Stomach smooth muscle (tissue), 2 donors: ENCODE results near the gene CORO2B.

Experiments used
- H3K27ac ChIP-seq: one replicate; pipeline ENCODE4 v1.7.0; 2013; ENCODE audit warnings: mild to moderate bottlenecking, low read length, inconsistent platforms
- H3K27me3 ChIP-seq, 2 donors: one replicate each; pipeline ENCODE4 v1.7.0; 2013; ENCODE audit warnings: low read length in 2 of 2; ENCODE audit not compliant: insufficient read depth in 2 of 2, control insufficient read depth in 1 of 2
- H3K36me3 ChIP-seq, 2 donors: one replicate each; pipeline ENCODE4 v1.7.0; 2013; ENCODE audit warnings: low read length in 2 of 2; ENCODE audit not compliant: control insufficient read depth in 2 of 2, insufficient read depth in 2 of 2
- H3K4me1 ChIP-seq: one replicate; pipeline ENCODE4 v1.7.0; 2013; ENCODE audit warnings: low read length; ENCODE audit not compliant: control insufficient read depth, insufficient read depth
- H3K4me3 ChIP-seq, 2 donors: one replicate each; pipeline ENCODE4 v1.7.0; 2013; ENCODE audit warnings: low read length in 2 of 2
- H3K9ac ChIP-seq, 2 donors: one replicate each; pipeline ENCODE4 v1.7.0; 2013; ENCODE audit warnings: low read length in 2 of 2, mild to moderate bottlenecking in 1 of 2
- H3K9me3 ChIP-seq, 2 donors: one replicate each; pipeline ENCODE4 v1.7.0; 2013; ENCODE audit warnings: low read length in 2 of 2; ENCODE audit not compliant: control insufficient read depth in 2 of 2
- donor health status: healthy.
- donor health status: Pancreatic carcinoma.

CORO2B gene

DNA sequence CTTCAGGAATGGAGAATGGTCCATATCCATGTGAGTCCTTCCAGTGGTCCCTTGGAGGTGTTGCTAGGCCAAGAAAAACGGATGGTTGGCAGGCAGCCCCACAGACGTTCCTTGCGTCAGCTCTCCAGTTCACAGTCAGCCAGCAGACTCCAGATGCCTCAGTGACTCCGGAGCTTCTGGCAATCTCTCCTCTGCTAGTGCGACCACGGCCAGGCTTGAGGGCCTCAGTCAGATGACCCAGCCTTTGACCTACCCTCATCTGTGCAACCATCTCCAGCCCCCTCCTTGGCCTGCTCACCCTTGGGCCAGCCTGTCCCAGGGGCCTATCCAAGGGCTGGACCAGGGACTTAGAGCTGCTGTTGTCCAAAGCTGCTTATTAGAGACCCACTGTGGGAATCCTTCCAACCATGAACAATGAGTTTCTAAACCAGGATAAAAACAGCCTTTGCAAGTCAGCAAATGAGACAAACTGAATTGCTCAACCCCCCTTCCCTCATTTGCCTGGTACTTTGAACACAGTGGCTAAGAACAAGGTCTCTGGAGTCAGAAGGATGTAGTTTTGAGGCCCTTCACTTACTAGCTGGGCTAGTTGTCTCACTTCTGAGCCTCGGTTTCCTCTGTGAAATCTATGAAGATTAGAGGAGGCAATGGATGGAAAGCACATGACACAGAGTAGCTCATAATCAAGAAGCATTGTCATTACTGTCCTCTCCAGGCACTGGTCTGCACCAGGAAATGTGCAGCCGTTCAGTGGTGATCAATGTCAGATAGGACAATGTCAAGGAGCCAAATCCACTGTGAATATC, 197.1 kb downstream of the CORO2B start:
- Histone ChIP-seq H3K27ac (peak overlapping the region; percentile 37), H3K4me1 (peaks cover 16% of the 10 kb centered on the region), H3K9me3 (no peaks in the 10 kb centered on the region), H3K9ac (no peak overlapping the region), H3K36me3 (peaks cover 0 to 11% of the 10 kb centered on the region in 2 donors), H3K27me3 (no peaks in the 10 kb centered on the region), H3K4me3 (no peak overlapping the region)

DNA sequence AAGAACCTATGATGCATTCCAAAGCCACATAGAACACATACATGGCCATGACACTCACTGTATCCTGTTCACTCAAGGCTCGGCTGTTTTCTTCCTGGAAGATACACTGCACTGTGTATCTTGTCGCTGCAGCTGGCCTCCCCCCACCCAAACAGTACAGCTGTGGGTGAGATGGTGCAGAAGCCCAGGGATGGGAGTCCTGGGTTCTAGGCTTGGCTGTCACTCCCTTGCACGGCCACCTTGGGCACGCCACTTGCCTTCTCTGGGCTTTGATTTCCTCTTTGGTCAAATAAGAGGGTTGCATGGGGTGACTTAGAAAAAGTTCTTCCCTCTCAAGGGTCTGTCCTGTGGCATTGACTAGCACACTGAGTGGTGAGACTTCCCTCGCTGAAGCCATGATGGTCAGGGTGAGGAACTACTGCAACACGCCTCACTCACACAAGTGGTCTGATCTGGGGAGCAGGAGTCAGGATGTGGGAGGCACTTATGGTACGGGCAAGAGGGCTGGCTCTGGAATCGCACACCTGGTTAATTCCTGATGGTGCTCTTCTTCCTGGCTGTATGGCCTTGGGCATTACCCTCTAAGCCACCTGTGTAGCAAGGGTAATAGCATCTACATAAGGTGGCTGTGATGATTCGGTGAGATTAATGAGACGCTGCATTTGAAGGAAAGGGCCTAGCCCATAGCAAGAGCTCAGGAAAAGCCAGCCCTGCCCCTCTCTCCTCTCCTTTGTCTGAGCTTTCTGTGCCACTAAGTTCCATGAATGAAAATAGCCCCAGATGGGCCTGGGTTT, 197.9 kb downstream of the CORO2B start:
- H3K4me3 ChIP-seq: no peak overlapping the region
- H3K9ac ChIP-seq: no peak overlapping the region
- peaks cover 16% of the 10 kb centered on the region for H3K4me1 ChIP-seq
- no peaks in the 10 kb centered on the region for H3K9me3 ChIP-seq
- peak overlapping the region; percentile 37 for H3K27ac ChIP-seq
- peaks cover 0 to 11% of the 10 kb centered on the region in 2 donors for H3K36me3 ChIP-seq
- no peaks in the 10 kb centered on the region for H3K27me3 ChIP-seq
